Measurements from ENCODE around the gene IFT74.
"Not testable (repeated sequence)": the region's sequence is repeated elsewhere in the genome, so short reads cannot be mapped to it uniquely, and the experiment has no call there.

The IFT74 gene

GRCh38 chr9:27065288-27065687 lies 109.1 kb downstream of the IFT74 start:
- no peak for DNase-seq (ENCODE audit: low read depth, low spot score)
- Histone ChIP-seq H3K4me1 (ENCODE audit: control insufficient read depth, insufficient read depth, low read length) (no peaks in the 10 kb centered on the region), H3K9me3 (ENCODE audit: control insufficient read depth, insufficient read depth, low read length) (no peaks in the 10 kb centered on the region), H3K27me3 (ENCODE audit: control insufficient read depth, insufficient read depth, low read length) (no peaks in the 10 kb centered on the region), H3K36me3 (ENCODE audit: control insufficient read depth, insufficient read depth, low read length) (no peaks in the 10 kb centered on the region), H3K27ac (ENCODE audit: low read length) (no peak overlapping the region), H3K4me3 (ENCODE audit: low read length) (no peak overlapping the region)
- no CpG with 5 or more reads among the region's 1 CpG for WGBS (ENCODE audit: insufficient coverage, insufficient read length)

GRCh38 chr9:27073841-27074728 lies 117.9 kb downstream of the IFT74 start:
- no CpG with 5 or more reads among the region's 4 CpGs for WGBS (ENCODE audit: insufficient coverage, insufficient read length)
- Histone ChIP-seq H3K27me3 (ENCODE audit: control insufficient read depth, insufficient read depth, low read length) (no peaks in the 10 kb centered on the region), H3K36me3 (ENCODE audit: control insufficient read depth, insufficient read depth, low read length) (no peaks in the 10 kb centered on the region), H3K27ac (ENCODE audit: low read length) (no peak overlapping the region), H3K4me3 (ENCODE audit: low read length) (no peak overlapping the region), H3K9me3 (ENCODE audit: control insufficient read depth, insufficient read depth, low read length) (no peaks in the 10 kb centered on the region), H3K4me1 (ENCODE audit: control insufficient read depth, insufficient read depth, low read length) (no peaks in the 10 kb centered on the region)
- DNase-seq (ENCODE audit: low read depth, low spot score), result no peak

- no peak overlapping the region for H3K27ac ChIP-seq (ENCODE audit: low read length)
- H3K27me3 ChIP-seq (ENCODE audit: control insufficient read depth, insufficient read depth, low read length), result no peaks in the 10 kb centered on the region
- no peak for DNase-seq (ENCODE audit: low read depth, low spot score)
- H3K36me3 ChIP-seq (ENCODE audit: control insufficient read depth, insufficient read depth, low read length), result no peaks in the 10 kb centered on the region
- H3K4me1 ChIP-seq (ENCODE audit: control insufficient read depth, insufficient read depth, low read length), result no peaks in the 10 kb centered on the region
- no peaks in the 10 kb centered on the region for H3K9me3 ChIP-seq (ENCODE audit: control insufficient read depth, insufficient read depth, low read length)
- no CpG with 5 or more reads among the region's 1 CpG for WGBS (ENCODE audit: insufficient coverage, insufficient read length)
- H3K4me3 ChIP-seq (ENCODE audit: low read length), result no peak overlapping the region
Observed at GRCh38 chr9:27078685-27079084, 122.5 kb downstream of the IFT74 start.

- Histone ChIP-seq H3K4me3 (ENCODE audit: low read length) (no peak overlapping the region), H3K36me3 (ENCODE audit: control insufficient read depth, insufficient read depth, low read length) (no peaks in the 10 kb centered on the region), H3K27me3 (ENCODE audit: control insufficient read depth, insufficient read depth, low read length) (no peaks in the 10 kb centered on the region), H3K9me3 (ENCODE audit: control insufficient read depth, insufficient read depth, low read length) (no peaks in the 10 kb centered on the region), H3K27ac (ENCODE audit: low read length) (no peak overlapping the region), H3K4me1 (ENCODE audit: control insufficient read depth, insufficient read depth, low read length) (no peaks in the 10 kb centered on the region)
- no CpG with 5 or more reads among the region's 5 CpGs for WGBS (ENCODE audit: insufficient coverage, insufficient read length)
- no peak for DNase-seq (ENCODE audit: low read depth, low spot score)
Observed at GRCh38 chr9:27085456-27085855, 129.2 kb downstream of the IFT74 start.

GRCh38 chr9:27086818-27087680 lies 130.8 kb downstream of the IFT74 start:
- H3K27ac ChIP-seq (ENCODE audit: low read length), result no peak overlapping the region
- H3K9me3 ChIP-seq (ENCODE audit: control insufficient read depth, insufficient read depth, low read length), result no peaks in the 10 kb centered on the region
- H3K36me3 ChIP-seq (ENCODE audit: control insufficient read depth, insufficient read depth, low read length), result no peaks in the 10 kb centered on the region
- H3K4me1 ChIP-seq (ENCODE audit: control insufficient read depth, insufficient read depth, low read length), result no peaks in the 10 kb centered on the region
- no peaks in the 10 kb centered on the region for H3K27me3 ChIP-seq (ENCODE audit: control insufficient read depth, insufficient read depth, low read length)
- WGBS (ENCODE audit: insufficient coverage, insufficient read length), result no CpG with 5 or more reads among the region's 11 CpGs
- no peak for DNase-seq (ENCODE audit: low read depth, low spot score)
- H3K4me3 ChIP-seq (ENCODE audit: low read length), result no peak overlapping the region

- no peak overlapping the region for H3K4me3 ChIP-seq (ENCODE audit: low read length)
- no peaks in the 10 kb centered on the region for H3K4me1 ChIP-seq (ENCODE audit: control insufficient read depth, insufficient read depth, low read length)
- no peak overlapping the region for H3K27ac ChIP-seq (ENCODE audit: low read length)
- H3K36me3 ChIP-seq (ENCODE audit: control insufficient read depth, insufficient read depth, low read length), result no peaks in the 10 kb centered on the region
- H3K27me3 ChIP-seq (ENCODE audit: control insufficient read depth, insufficient read depth, low read length), result no peaks in the 10 kb centered on the region
- no peaks in the 10 kb centered on the region for H3K9me3 ChIP-seq (ENCODE audit: control insufficient read depth, insufficient read depth, low read length)
- WGBS (ENCODE audit: insufficient coverage, insufficient read length), result no CpG with 5 or more reads among the region's 4 CpGs
- DNase-seq (ENCODE audit: low read depth, low spot score), result no peak
Observed at GRCh38 chr9:27088981-27089380, 132.8 kb downstream of the IFT74 start.

GRCh38 chr9:27089706-27090105 lies 133.5 kb downstream of the IFT74 start:
- DNase-seq (ENCODE audit: low read depth, low spot score), result no peak
- Histone ChIP-seq H3K4me1 (ENCODE audit: control insufficient read depth, insufficient read depth, low read length) (no peaks in the 10 kb centered on the region), H3K9me3 (ENCODE audit: control insufficient read depth, insufficient read depth, low read length) (no peaks in the 10 kb centered on the region), H3K27ac (ENCODE audit: low read length) (no peak overlapping the region), H3K36me3 (ENCODE audit: control insufficient read depth, insufficient read depth, low read length) (no peaks in the 10 kb centered on the region), H3K4me3 (ENCODE audit: low read length) (no peak overlapping the region), H3K27me3 (ENCODE audit: control insufficient read depth, insufficient read depth, low read length) (no peaks in the 10 kb centered on the region)
- no CpG with 5 or more reads among the region's 4 CpGs for WGBS (ENCODE audit: insufficient coverage, insufficient read length)

- DNase-seq (ENCODE audit: low read depth, low spot score), result no peak
- H3K27me3 ChIP-seq (ENCODE audit: control insufficient read depth, insufficient read depth, low read length), result no peaks in the 10 kb centered on the region
- H3K9me3 ChIP-seq (ENCODE audit: control insufficient read depth, insufficient read depth, low read length), result no peaks in the 10 kb centered on the region
- no peak overlapping the region for H3K27ac ChIP-seq (ENCODE audit: low read length)
- no peak overlapping the region for H3K4me3 ChIP-seq (ENCODE audit: low read length)
- no peaks in the 10 kb centered on the region for H3K36me3 ChIP-seq (ENCODE audit: control insufficient read depth, insufficient read depth, low read length)
- no peaks in the 10 kb centered on the region for H3K4me1 ChIP-seq (ENCODE audit: control insufficient read depth, insufficient read depth, low read length)
Observed at GRCh38 chr9:27090231-27090630, 134.0 kb downstream of the IFT74 start.

- Histone ChIP-seq H3K36me3 (ENCODE audit: control insufficient read depth, insufficient read depth, low read length) (no peaks in the 10 kb centered on the region), H3K9me3 (ENCODE audit: control insufficient read depth, insufficient read depth, low read length) (no peaks in the 10 kb centered on the region), H3K27ac (ENCODE audit: low read length) (no peak overlapping the region), H3K27me3 (ENCODE audit: control insufficient read depth, insufficient read depth, low read length) (no peaks in the 10 kb centered on the region), H3K4me1 (ENCODE audit: control insufficient read depth, insufficient read depth, low read length) (no peaks in the 10 kb centered on the region), H3K4me3 (ENCODE audit: low read length) (no peak overlapping the region)
- WGBS (ENCODE audit: insufficient coverage, insufficient read length), result no CpG with 5 or more reads among the region's 1 CpG
- DNase-seq (ENCODE audit: low read depth, low spot score), result no peak
Observed at GRCh38 chr9:27090711-27091110, 134.5 kb downstream of the IFT74 start.

- DNase-seq (ENCODE audit: low read depth, low spot score); H3K4me3 ChIP-seq (ENCODE audit: low read length); H3K27me3 ChIP-seq (ENCODE audit: control insufficient read depth, insufficient read depth, low read length); H3K27ac ChIP-seq (ENCODE audit: low read length); H3K4me1 ChIP-seq (ENCODE audit: control insufficient read depth, insufficient read depth, low read length); H3K36me3 ChIP-seq (ENCODE audit: control insufficient read depth, insufficient read depth, low read length); H3K9me3 ChIP-seq (ENCODE audit: control insufficient read depth, insufficient read depth, low read length): not testable (repeated sequence)
- WGBS (ENCODE audit: insufficient coverage, insufficient read length), result no CpG with 5 or more reads among the region's 27 CpGs
Observed at GRCh38 chr9:27092496-27092895, 136.3 kb downstream of the IFT74 start.
